Activated CD4-positive, alpha-beta T cell treated with anti-CD3 and anti-CD28 coated beads, Interleukin-2, Interleukin-4, amounts not matched to agents 100 ng/mL and 50 ng/mL, durations not matched to agents 16 hours and 8 hours (primary cell): ENCODE data around the gene COLQ.
A peak's percentile ranks its signal among the peaks of the same experiment; 100 is the strongest.

Experiments used
- DNase-seq: peaks from one replicate; pipeline ENCODE4 v3.0.0-alpha.2; 2020; ENCODE audit warnings: low spot score

The COLQ gene

GRCh38 chr3:15520185-15520584 is 1.3 kb downstream of the COLQ start:
- DNase-seq: no peak

- no peak for DNase-seq
Measured at GRCh38 chr3:15519096-15519495, 2.4 kb downstream of the COLQ start.

DNA sequence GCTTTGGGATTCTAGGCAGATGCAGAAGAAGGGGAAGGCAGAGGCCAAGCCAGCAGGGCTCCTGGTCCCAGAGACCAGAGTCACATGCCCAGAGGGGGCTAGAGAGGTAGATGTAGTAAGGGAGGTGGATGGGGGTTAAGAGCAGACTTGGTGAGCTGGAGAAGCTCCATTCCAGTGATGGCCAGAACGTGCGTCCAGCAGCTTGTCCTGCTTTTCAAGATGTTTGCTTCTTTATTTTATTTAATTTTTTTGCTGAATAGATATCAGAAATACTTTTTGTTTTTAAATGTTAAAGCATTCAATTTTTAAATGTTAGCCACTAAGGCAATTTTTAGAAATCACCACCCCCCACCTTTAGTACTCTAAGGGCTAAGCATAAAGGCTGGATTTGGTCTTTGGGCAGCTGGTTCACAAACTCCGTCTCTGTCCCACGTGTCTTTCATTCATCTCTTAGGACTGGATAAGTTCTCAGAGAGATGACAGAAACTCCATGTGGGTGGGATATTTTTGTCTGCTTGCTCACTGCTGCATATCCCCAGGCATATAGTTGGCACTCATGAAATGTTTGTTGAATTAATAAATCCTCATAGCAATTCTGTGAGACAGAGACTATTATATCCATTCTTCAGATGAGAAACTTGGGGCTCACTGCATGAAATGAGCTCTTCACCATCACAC is 6.7 kb downstream of the COLQ start:
- no peak for DNase-seq

DNA sequence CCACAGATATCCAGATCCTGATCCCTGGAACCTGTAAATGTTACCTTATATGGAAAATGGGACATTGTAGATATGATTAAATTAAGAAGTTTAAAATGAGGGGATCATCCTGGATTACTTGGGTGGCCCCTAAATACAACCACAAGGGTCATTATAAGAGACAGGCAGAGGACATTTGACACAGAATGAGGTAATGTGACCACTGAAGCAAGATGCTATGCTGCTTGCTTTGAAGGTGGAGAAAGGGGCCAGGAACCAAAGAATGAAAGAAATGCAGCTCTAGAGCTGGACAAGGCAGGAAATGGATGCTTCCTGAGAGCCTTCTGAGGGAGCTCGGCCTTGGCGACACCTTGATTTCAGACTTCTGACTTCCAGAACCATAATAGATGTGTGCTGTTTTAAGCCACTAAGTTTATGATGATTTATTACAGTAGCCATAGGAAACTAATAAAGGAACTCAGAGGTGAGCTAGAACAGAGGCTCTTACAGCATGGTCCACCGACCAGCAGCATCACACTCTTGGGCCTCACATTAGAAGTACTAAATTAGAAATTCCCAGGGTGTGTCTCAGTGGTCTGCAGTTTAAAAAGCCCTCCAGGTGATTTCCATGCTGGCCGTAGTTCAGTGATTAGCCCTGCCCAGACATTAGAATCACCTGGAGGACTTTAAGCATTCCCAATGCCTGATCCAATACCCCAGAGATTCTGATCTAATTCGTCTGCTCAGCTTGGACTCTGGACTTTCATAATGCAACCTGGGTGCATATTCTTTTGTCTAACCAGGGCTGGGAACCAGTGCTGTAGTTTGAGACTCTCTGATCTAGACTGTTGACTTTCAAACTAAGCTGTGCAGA is 7.5 kb downstream of the COLQ start:
- DNase-seq: no peak

GRCh38 chr3:15513116-15513515 is 8.4 kb downstream of the COLQ start:
- no peak for DNase-seq

DNA sequence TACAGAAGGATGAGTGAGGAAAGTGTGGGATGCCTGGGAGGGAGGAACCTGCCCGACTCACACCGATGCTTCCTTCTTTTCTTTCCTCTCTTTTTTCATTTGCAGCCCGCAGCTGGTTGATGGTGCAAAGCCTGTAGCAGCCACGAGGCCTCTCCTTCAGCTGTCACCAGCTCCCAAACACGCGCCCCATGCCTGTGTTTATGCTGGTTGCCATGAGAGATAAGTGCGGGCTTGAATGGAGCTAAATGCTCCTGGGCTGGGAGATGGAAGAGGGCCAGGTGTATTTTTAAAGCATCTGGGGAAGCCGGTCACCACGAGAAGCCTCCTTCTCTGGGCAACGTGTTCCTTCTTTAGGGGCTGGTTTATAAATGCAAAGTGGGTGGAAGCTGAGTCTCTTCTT is 9.3 kb downstream of the COLQ start:
- DNase-seq: no peak

- no peak for DNase-seq
Measured at GRCh38 chr3:15511156-15511555, 10.3 kb downstream of the COLQ start.

GRCh38 chr3:15510493-15510892 is 11.0 kb downstream of the COLQ start:
- no peak for DNase-seq

- no peak for DNase-seq
Measured at GRCh38 chr3:15506571-15506970, 14.9 kb downstream of the COLQ start.

DNA sequence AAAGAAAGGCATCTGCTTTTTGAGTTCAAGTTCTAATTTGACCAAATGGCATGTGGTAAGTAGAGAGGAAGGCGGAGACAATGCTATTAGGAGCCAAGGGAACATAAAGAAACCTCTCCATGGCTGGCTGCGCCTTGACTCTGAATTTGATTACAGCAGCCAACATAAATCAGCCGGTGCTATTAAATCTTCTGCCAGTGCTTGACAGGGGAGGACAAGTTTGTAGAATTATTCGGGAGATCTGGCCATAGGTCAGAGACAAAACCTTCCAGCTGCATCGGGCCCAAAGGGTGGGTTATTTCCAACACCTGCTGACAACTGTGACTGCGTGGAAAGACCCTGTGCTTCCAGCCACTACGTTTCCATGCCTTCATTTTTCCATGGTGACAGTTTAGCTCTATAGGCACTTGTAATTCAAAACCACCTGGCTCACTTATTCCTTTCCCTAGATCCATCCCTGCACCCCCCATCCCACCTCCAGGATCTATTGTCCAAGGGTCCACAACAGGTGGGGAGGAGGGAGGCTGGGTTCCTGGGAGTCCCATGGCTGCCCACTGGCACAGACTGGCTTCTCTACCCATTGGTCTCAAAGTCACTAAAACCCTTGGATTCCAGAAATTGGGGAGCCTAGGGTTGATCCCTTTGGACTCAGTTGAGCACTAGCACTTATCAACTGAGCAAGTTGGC is 15.9 kb downstream of the COLQ start:
- no peak for DNase-seq

DNA sequence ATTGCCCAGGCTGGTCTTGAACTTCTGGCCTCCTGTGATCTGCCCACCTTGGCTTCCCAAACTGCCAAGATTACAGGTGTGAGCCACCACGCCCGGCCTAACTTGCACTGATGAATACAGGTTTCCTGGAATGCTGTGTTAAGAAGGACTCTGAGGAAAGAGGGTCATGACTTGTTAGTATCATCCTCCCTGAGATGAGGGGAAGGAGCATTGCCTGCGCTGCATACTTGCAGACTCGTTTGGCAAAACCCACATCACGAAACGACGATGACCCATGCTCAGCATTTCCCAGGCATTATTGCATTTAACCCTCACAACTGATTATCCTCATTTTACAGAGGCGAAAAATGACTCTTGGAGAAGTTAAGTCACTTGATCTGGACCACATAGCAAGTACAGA is 18.9 kb downstream of the COLQ start:
- DNase-seq: no peak

GRCh38 chr3:15501126-15501525 is 20.4 kb downstream of the COLQ start:
- DNase-seq: no peak

DNA sequence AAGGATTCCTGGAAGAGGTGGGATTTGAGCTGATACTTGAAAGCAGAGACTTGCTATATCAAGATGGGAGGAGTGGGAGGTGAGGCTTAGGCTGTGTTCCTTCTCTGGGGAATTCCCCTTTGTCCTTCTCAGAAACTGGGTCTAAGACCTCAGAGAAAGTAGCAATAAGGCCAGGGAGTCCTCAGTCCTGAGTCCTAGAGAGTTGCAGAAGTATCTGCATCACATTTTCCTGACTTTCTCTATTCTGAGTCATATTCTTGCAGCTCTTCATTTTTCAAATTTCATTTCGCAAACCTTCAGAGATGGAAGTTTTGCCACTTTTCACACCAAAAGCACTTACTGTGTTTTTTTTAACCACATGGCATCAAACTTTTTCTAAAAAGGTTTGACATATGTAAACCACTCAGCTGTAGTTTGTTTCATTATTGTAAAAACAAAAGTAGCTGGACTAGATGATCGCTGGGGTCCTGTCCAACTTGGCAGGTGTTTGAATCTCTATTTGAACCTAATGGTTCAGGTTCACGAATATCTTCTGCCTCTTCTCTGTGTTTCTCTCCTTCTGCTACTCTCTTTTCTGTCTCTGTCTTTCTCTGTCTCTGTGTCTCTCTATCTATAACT is 21.3 kb downstream of the COLQ start:
- peak; percentile 30 for DNase-seq

GRCh38 chr3:15499536-15499935 is 22.0 kb downstream of the COLQ start:
- no peak for DNase-seq

DNA sequence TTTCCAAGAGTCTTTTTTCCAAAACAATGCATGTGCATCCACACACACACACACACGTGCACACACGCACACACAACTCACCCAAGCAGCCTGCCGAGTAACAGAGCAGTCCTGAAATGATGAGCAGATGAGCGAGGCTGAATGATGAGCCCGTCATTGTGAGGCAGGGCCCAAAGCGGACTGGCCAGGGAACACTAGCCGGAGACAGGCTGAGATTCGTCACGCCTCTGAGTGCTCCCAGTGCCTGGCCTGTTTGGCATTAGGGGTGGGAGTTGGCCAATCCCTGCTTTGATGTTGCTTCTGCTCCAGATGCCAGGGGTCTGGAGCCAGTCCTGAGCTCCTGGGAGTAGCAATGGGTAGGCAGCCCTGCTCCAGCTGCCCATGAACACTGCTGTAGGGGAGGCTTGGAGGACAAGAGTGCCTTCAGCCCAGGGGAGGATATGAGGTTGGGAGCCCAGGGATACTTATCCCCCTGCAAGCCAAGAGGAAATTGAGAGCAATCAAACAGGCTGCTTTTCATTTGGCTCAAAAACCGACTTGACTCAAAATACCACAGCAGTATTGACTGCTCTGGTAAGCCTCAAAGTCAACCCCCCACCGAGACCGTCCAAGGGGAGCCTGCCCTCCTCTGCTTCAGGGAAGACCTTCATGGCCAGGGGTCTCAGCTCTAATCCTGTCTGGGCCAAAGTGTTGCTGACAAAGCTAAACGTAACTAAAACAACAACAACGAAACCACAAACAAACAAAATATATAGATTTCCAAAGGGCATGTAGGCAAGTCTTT is 22.9 kb downstream of the COLQ start:
- no peak for DNase-seq

DNA sequence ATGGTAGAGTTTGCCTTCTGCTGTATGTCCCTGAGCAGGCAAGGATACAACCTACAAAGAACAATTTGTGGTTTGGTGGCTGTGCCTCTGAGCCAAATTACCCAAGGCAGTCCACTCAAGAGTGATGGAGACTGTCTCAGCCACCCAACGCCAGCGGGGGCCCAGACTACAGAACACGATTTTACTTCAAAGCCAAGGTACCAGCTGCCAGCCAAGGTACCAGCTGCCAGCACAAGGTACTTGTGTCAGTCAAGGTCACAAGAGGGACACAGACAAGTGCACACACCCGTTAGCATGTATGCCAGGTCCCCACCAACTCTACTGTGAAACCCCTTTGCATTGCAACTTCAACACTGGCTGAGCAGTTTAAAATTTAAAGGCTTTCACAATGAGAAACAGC is 23.5 kb downstream of the COLQ start:
- DNase-seq: no peak

GRCh38 chr3:15496341-15496664 is 25.2 kb downstream of the COLQ start:
- no peak for DNase-seq

GRCh38 chr3:15495461-15496340 is 25.8 kb downstream of the COLQ start:
- DNase-seq: no peak

DNA sequence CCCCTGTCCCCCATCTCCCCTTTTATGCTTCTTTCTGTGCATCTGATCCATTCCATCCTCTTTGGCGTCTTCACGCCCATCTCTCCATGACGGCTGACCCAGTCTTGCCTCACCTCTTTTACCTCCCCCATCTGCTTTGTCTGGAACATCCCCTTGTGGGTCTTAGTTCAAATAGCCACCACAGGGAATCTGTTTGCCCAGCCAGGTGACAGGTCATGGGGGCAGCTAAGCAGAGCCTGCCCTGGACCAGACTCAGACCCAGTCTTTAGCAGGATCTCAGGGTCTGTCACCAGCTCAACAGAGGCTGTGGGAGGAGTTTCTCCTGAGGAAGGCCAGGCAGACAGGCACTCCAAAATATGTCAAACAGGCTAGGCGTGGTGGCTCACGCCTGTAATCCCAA is 28.1 kb downstream of the COLQ start:
- no peak for DNase-seq

DNA sequence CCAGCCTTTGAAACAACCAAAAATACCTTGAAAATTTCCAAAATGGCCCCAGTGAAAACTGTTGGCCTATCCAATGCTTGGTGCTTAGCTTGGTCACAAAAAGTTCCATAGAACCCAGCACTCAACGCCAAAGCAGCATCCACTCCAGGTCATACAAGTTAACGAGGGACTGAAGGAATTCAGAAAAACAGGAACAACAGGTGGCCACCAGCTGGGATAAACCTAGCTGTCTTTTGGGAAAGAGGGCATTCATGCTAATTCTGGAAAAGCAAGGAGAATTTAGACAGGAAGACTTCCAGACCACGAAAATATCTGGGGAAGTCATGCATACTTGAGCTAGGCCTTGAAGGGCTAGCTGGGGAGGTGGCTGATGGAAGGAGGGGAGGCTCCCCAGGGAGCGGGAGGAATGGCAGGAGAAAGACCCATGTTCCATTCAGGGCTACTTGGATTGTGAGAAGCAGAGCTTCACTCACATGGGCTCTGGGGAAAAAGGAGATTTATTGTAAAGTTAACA is 28.6 kb downstream of the COLQ start:
- no peak for DNase-seq

DNA sequence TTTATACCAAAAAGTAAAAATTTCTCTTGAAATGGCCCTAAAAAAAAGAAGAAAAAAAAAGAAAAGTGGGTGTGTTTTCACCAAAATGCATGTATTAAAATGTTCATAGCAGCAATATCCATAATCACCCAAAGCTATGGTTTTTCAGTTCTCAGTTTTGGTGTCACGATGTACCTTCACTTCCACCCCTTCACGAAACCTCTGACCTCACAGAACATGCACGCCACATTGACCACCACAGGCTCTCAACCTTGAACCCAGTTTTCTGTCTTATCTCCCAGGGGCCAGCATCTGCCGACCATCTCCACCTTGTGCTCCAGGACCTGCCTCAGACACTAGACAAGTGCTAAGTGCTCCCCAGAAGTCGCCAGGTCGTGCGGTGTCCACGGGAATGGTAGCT is 30.4 kb downstream of the COLQ start:
- DNase-seq: no peak
